Fibroblast of the aortic adventitia (primary cell): ENCODE data around the gene GLTPD2. TPM values are rescaled to one million over a fixed set of nuclear protein-coding genes. Genes with fewer than 3 reads are reported as not detected.

Experiments
- DNase-seq: peaks from one replicate; pipeline ENCODE4 v3.0.0-alpha.2; 2010; ENCODE audit warnings: low read depth
- H3K4me3 ChIP-seq: 2 replicates; pipeline ENCODE4 v1.5.1; 2011; ENCODE audit warnings: low read depth, mild to moderate bottlenecking, control low read depth, low read length, moderate library complexity
- CTCF ChIP-seq: IDR thresholded peaks from 2 replicates; pipeline ENCODE4 v1.5.1; 2011; ENCODE audit warnings: mild to moderate bottlenecking, low read length, control low read depth, inconsistent platforms; ENCODE audit not compliant: insufficient read depth
- total RNA-seq: library from RNA; depleted of rRNA; stranded (reverse); fragments of >200 nt; gene quantifications from 2 replicates; pipeline ENCODE4 v1.2.3, GENCODE V29; 2012; ENCODE audit warnings: low replicate concordance

Gene GLTPD2
- total RNA-seq, 1 donor: not detected

- DNase-seq: no peak
- H3K4me3 ChIP-seq: no peak overlapping the region
- no peak for TF ChIP-seq CTCF
These were observed 19.1 kb upstream of the GLTPD2 start for GRCh38 chr17:4769628-4770027.

GRCh38 chr17:4771519-4772234 is 17.1 kb upstream of the GLTPD2 start, which contains the start of gene TM4SF5:
Gene TM4SF5 (plus strand): TSS chr17:4771886. CDS start chr17:4771923, 37 bp downstream.
- no peak for TF ChIP-seq CTCF
- no peak for DNase-seq
- no peak within 1 kb of the TSS for H3K4me3 ChIP-seq

GRCh38 chr17:4772235-4772613 is 16.5 kb upstream of the GLTPD2 start:
- no peak for DNase-seq
- TF ChIP-seq CTCF: no peak
- H3K4me3 ChIP-seq: no peak overlapping the region

- no peak for DNase-seq
- no peak for TF ChIP-seq CTCF
- H3K4me3 ChIP-seq: no peak overlapping the region
These were observed 10.6 kb upstream of the GLTPD2 start for GRCh38 chr17:4777969-4778760.

- no peak for TF ChIP-seq CTCF
- no peak overlapping the region for H3K4me3 ChIP-seq
- no peak for DNase-seq
These were observed 8.3 kb upstream of the GLTPD2 start for GRCh38 chr17:4780325-4780955.

GRCh38 chr17:4782652-4783051 is 6.1 kb upstream of the GLTPD2 start:
- no peak for DNase-seq
- TF ChIP-seq CTCF: no peak
- no peak overlapping the region for H3K4me3 ChIP-seq
